Stimulated activated CD4-positive, alpha-beta T cell treated with anti-CD3 and anti-CD28 coated beads, Interleukin-15, amount 100 ng/mL, for 48 hours (primary cell): ENCODE measurements around the gene CRYBA2.

Experiments
- DNase-seq, 2 donors: peaks; one replicate each; pipeline ENCODE4 v3.0.0-alpha.2; 2020; ENCODE audit warnings: low read depth in 2 of 2

CRYBA2 gene

GRCh38 chr2:218982586-218983262 lies 10.5 kb downstream of the CRYBA2 start:
- no peak for DNase-seq

- no peak for DNase-seq
Measured at GRCh38 chr2:218981881-218982585, 11.2 kb downstream of the CRYBA2 start.

- no peak for DNase-seq
Measured at GRCh38 chr2:218981390-218981880, 11.8 kb downstream of the CRYBA2 start.

GRCh38 chr2:218980735-218981389 lies 12.4 kb downstream of the CRYBA2 start:
- no peak for DNase-seq

- DNase-seq, result peak; percentile 72 to 82
Measured at GRCh38 chr2:218979846-218980734, 13.1 kb downstream of the CRYBA2 start.

- no peak for DNase-seq
Measured at GRCh38 chr2:218975060-218975777, 18.0 kb downstream of the CRYBA2 start.

- DNase-seq, result no peak
Measured at GRCh38 chr2:218970894-218971293, 22.3 kb downstream of the CRYBA2 start.

- DNase-seq, result no peak
Measured at GRCh38 chr2:218964041-218964771, 29.0 kb downstream of the CRYBA2 start.

GRCh38 chr2:218963601-218964000 lies 29.6 kb downstream of the CRYBA2 start:
- DNase-seq, result no peak

- DNase-seq, result no peak
Measured at GRCh38 chr2:218962859-218963492, 30.2 kb downstream of the CRYBA2 start.

- DNase-seq, result no peak
Measured at GRCh38 chr2:218961651-218962570, 31.3 kb downstream of the CRYBA2 start.

- no peak for DNase-seq
Measured at GRCh38 chr2:218961229-218961628, 32.0 kb downstream of the CRYBA2 start.

- DNase-seq, result no peak
Measured at GRCh38 chr2:218960309-218961165, 32.7 kb downstream of the CRYBA2 start.

GRCh38 chr2:218959761-218960308 lies 33.4 kb downstream of the CRYBA2 start:
- DNase-seq, result no peak

- DNase-seq, result peak; percentile 65 to 78
Measured at GRCh38 chr2:218959141-218959731, 34.0 kb downstream of the CRYBA2 start, which contains the start of gene CDK5R2. CDK5R2 (plus strand) TSS chr2:218959666; CDS start chr2:218959821, 155 bp downstream.

- no peak for DNase-seq
Measured at GRCh38 chr2:218958276-218958675, 34.9 kb downstream of the CRYBA2 start.

GRCh38 chr2:218957671-218958070 lies 35.6 kb downstream of the CRYBA2 start:
- DNase-seq, result no peak
